HG02642 (cell line): ENCODE measurements around the gene NOL4L.

ENCODE experiments used
- ATAC-seq: cut with Tn5 transposase; IDR thresholded peaks from one replicate; pipeline ENCODE4 v1.9.1; 2021; ENCODE audit warnings: mild to moderate bottlenecking; ENCODE audit not compliant: unreplicated experiment, poor library complexity

The NOL4L gene

GRCh38 chr20:32613192-32614053 is 28.3 kb upstream of the NOL4L start:
- ATAC-seq, result no peak

- ATAC-seq, result no peak
Measured at GRCh38 chr20:32612351-32613191, 27.4 kb upstream of the NOL4L start.

DNA sequence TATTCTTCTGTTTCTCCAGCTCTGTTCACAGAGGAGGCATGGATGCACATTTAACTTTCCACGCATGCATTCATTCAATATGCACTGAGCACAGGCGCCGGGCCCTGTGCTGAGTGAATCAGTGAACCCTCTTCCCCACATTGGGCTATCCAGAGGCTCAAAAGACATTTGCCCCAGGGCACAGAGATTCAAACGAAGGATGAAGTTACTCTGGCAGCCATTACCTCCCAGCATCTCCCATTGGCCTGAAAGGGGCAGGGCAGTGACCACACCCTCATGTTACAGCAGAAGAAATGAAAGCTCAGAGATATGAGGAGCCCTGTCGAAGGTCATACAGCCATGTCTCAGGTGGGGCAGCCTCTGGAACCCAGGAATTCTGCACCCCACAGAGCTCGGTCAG is 26.7 kb upstream of the NOL4L start:
- ATAC-seq, result no peak

DNA sequence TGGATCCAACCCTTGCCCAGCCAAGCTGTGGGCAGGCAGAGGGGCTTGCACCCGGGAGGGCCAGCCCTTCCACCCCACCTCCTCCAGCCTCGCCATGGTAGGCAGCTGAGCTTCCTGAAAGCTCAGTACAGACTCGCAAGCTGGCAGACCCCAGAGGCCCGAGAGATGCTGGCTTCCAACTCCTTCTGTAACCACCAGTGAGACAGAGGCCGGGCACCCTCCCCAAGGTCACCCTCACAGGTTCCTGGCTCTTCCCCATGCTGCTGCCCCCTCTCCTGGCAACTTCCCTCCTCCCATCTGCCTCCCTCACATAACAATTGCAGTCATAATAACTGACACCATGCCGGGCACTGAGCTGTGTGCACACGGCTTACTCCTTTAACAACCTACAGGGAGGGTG is 26.2 kb upstream of the NOL4L start:
- ATAC-seq, result no peak

DNA sequence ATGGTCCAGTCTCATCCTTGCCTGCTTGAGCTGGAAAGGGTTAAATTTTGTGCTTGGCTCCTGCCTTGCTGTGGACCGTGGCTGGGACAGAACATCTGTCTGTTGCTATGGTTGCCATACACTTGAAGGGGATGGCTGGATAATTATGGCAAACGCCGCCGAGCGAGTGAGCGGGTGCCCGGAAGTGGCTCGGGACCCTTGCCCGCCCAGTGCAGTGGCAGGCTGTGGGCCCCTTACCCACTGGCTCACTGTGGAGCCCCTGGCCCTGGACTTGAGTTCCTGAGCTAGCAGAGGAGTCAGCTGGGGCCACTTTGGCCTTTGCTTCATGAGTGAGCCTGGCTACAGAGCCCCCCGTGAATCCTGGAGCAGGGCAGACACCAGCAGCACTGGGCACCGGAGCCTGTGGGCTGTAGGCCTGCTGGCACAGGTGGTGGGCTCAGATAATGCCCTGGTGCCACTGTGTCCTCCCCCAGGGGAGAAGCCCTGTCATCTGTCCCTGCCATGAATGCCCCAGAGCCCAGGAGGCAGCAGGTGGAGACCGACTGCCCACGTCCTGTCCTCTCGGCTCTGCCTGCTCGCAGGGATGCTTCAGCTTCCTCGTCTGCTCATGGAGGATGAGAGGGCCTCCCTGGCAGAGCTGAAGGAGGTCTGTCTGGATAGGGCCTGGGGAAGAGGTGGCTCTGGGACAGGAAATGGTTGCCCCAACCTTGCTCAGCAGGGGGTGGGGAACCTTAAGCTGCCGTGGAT is 25.5 kb upstream of the NOL4L start:
- ATAC-seq, result no peak

DNA sequence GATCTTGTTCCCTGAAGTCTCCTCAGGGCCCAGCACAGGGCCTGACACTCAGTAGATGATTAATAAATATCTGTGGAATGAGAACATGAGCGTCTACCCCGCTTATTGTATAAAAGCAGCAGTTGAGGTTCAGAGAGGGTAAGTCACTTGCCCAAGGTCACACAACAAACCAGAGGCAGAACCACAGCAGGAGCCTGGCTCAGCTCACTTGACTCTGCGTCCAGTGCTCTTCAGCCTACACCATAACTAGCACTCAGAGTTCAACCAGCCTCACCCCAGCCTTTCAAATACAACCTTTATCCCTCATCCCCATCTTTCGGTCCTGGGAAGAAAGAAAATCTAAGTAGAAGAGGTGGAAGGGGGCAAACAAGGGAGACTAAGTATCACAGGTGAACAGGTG is 24.9 kb upstream of the NOL4L start:
- no peak for ATAC-seq

GRCh38 chr20:32609111-32609773 is 24.1 kb upstream of the NOL4L start:
- no peak for ATAC-seq

- no peak for ATAC-seq
Measured at GRCh38 chr20:32608664-32609015, 23.5 kb upstream of the NOL4L start.

DNA sequence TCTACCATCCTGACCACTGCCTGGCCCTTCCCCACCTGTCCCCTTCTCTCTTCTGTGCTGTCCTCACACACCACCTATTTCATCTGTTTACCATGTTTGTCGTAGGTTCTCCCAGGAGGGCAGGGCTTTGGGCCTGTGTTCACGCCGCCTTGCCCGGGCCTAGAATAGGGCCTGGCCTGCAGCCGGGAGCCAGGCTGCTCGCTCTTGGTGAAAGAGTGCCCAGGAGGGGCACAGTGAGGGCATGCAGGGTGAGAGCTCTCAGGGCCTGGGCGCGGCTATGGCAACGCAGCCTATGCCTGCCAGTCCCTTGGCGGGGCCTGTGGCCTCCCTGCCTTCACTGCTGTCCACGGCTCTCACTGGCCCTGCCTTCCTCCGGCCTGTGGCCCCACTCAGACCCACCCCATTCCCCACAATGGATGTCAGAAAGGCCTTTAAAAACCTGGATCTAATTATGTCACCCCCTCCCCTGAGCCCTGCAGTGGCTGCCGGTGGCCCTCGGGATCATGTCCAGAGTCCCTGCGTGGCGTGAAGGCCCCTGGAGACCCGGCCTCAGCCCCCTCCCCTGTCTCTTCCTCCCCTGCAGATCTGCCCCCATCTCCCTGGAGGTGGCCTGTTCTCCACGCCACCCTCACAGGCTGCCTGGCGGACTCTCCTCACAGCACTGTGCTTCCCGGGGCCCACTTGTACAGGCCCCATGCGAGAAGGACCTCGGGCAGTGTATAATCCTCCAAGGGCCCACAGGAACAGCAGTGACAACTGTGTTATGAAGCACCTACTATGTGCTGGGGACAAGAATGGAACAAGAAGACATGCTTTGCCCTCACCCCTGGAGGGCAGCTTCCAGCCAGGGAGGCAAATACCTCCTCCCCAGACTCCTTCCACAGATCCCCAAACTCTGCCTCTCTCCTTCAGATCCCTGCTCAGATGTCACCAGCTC is 22.9 kb upstream of the NOL4L start:
- ATAC-seq, result no peak

DNA sequence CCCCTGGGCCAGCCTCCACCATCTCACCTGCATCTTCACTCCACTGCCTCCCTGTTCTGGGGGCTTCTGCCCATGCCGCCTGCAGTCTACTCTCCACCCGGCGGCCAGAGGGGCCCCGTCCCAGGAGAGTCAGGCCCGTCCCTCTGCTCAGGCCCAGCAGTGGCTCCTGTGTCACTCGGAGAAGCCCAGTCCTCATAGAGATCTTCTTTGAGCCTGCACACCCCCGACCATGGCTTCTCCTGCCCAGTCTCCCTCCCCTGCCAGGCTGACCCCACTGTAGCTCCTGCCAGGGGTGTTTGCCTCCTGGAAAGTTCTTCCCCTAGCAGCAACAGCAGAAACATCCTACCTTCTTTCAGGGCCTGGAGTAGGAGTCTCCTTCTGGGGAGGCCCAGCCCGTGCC is 22.2 kb upstream of the NOL4L start:
- no peak for ATAC-seq

- no peak for ATAC-seq
Measured at GRCh38 chr20:32606790-32607189, 21.7 kb upstream of the NOL4L start.

DNA sequence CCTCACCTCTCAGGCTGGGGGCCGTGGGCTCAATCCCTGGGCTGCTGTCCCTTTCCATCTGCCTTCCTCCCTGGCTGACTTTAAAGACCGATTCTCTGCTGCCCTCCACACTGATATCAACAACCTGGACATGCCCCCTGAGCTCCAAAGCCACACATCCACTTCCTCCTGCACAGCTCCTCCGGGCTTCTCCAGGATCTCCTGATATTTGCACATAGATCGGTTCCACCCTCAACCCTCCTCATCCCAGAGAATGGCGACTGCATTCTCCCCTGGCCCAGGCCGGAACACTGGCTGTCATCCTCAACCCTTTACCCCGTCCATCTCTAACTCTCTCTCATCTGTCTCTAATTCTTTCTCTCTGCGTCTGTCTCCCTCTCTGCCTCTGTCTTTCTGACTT is 21.0 kb upstream of the NOL4L start:
- no peak for ATAC-seq

DNA sequence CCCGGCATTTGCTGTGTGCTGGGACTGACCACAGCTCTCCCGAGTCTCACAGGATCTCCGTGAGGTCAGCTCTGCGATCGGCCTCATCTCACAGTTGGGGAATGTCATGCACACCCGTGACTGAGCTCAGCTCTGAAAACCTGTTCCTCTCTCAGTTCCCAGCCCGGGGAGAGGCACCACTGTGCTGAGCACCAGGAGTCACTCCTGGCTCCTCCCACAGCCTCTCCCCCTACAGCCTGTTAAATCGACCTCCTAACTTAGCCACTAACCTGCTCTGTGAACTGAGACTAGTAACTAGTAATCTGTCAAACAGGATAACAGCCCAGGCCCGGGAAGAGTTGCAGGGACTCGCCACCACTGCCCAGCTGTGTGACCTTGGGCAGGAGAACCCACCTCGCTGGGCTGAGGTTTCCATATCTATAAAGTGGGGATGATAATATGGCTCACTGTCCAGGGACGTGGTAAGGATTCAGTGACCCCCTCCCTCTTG is 20.1 kb upstream of the NOL4L start:
- ATAC-seq, result no peak

DNA sequence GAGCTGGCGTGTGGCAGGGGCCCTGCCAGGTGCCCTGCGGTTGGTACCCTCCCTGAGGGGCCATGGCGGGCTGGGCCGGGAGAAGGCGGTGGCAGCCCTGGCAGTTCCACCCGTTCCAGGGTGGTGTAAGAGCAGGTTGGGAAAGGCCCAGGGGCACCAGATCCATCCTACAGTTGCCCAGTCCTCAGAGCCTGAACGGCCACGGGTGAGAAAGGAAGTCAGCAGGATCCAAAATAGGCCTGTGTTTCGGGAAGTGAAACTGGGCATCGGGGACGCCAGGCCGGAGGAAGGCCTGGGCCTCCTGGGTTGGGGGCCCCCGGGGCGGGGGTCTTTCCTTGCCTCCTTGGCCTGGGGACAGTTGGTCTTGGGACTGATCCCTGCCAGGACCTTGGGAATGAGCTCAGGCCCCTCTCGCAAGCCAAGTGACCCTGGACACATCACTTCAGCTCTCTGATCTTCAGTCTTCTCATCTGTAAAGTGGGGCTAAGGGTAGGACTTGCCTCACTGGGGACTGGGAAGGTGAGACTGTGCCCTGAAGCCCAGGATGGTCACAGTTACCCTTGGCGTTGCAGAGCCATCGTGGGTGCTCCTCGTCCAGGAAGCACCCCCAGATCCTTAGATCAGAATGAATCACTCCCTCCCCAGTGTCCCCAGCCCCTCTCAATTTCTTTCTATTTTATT is 18.1 kb upstream of the NOL4L start:
- ATAC-seq, result no peak

DNA sequence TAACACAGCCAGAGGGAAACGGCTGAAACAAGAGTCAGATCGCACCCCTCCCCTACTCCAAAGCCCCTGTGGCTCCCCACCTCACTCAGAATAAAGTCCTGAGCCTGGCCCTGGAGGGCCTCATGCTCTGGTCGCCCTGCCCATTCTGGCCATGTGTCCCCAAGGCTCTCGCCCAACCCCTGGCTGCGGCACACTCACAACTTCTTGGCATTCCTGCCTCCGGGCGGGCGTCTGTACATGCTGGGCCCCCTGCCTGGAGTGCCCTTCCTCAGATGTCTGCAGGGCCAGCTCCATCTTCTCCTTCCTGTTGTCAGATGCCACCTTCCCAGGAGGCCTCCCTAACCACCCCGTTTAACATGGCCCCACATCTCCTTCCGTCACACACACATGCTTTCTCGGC is 17.1 kb upstream of the NOL4L start:
- no peak for ATAC-seq

DNA sequence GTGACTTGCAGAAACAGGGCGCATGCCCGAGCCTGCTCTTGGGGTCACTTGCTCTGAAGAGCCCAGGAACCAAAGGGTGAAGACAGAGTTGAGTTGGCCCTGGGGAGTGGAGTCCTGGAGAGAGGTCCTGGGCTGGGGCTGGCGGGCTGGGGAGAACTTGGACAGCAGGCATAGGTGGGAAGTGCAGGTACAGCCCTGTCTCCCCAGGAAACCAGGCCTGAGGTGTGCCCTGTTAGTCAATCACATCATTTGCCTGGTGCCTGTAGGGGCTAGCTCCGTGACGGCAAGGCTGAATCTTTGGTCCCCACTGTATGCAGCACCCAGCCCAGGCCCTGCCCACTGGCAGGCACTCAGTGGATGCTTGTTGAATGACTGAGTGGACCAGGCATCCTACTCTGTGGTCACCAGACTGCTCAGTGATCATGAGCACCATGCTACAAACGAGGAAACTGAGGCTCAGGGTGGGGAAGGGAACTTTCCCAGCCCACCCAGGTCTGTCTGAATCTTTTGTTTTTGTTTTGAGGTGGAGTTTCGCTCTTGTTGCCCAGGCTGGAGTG is 15.6 kb upstream of the NOL4L start:
- no peak for ATAC-seq

- no peak for ATAC-seq
Measured at GRCh38 chr20:32599783-32600340, 14.7 kb upstream of the NOL4L start.

DNA sequence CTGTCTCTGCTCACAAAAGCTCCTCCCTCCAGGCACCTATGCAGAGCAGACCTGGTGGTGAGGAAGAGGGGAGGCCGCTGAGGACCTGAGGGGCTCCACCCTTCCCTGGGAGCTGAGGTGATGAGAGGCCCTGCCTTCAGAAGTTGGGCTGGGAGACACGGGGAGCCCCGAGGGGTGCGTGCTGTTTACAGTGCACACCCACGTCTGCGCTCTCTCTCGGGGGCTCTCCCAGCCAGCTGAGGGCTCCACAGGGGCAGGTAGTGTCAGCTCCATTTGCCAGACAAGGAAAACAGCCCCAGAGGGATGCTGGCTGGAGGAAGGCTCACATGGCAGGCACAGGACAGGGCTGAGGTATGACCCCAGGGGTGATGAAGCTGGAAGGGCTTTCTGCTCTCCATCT is 13.5 kb upstream of the NOL4L start:
- no peak for ATAC-seq
